Measurements from ENCODE around the gene MAP4K2. TPM values are rescaled to one million over a fixed set of nuclear protein-coding genes. Genes with fewer than 3 reads are reported as not detected.
A peak's percentile ranks its signal among the peaks of the same experiment; 100 is the strongest.

Gene MAP4K2
- total RNA-seq, 2 experiments from 2014 or later, result 86.6 to 91.2 TPM

DNA sequence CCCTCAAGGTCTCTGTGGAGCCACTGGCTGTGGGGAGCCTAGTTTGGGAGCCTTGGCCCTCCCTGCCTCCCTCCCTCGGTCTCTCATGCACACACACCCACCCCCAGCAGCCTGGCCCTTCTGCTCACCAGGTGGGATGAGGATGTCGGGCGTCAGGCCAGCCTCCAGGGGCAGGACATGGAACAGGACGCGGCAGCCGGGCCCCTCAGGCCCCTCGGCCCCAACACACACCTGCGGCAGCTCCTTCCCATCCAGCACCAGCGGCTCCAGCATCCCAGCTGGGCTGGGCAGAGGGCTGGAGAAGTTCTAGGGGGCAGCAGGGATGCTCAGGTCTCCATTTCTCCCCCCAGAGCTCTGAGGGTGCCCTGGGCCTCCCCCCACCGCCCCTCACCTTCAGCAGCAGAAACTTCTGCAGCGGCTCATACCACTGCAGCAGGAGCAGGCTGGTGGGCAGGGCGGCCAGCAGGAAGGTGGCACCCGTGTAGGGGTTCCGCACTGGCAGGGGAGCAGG, 11.2 kb downstream of the MAP4K2 start:
- H3K27me3 Mint-ChIP-seq, result no peaks in the 10 kb centered on the region
- CTCF ChIA-PET, result interaction anchor here (0.5 to 1.0 kb wide), 3 partner anchors 11 to 96 kb away, joined by 3 to 5 read pairs (median 3); no protein-coding TSS in a partner anchor
- no peak for DNase-seq
- H3K4me1 Mint-ChIP-seq, result peaks cover 32% of the 10 kb centered on the region
- POLR2A ChIA-PET, result no interaction called here
- H3K9me3 Mint-ChIP-seq, result no peaks in the 10 kb centered on the region
- H3K27ac Mint-ChIP-seq, result no peak overlapping the region
- no peak overlapping the region for H3K4me3 Mint-ChIP-seq
- H3K36me3 Mint-ChIP-seq (ENCODE audit: low read depth), result peaks cover 23% of the 10 kb centered on the region

DNA sequence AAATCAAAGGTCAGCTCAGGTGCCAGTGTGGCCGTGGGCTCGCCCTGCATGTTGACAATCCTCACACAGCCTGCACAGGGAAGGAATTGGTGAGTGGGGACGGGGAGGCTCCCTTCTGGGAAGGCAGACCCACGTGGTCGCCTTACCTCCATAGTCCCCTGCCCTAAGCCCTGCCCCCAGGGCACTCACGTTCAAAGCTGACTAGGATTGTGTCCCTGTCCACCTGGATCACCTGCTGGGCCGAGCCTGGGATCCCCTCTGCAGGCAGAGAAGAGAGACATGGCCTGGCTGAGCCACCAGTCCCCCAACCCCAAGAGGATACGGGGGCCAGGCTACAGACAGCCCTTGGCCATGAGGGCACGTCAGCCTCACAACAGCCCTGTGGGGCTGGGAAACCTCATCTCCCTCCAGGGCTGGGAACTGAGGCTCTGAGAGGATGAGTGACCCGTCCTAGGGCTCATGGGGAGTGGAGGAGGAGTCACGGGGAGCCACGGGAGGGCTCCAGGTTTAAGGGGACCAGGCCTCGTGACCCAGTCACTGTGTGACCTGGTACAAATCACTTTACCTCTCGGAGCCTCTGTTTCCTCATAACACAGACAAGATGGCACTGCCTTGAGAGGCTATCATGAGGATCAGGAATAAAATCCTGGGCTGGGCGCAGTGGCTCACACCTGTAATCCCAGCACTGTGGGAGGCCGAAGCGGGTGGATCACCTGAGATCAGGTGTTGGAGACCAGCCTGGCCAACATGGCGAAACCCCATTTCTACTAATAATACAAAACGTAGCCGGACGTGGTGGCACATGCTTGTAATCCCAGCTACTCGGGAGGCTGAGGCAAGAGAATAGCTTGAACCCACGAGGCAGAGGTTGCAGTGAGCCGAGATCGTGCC, 12.6 kb downstream of the MAP4K2 start:
- Mint-ChIP-seq H3K9me3 (no peaks in the 10 kb centered on the region), H3K36me3 (ENCODE audit: low read depth) (peaks cover 23% of the 10 kb centered on the region), H3K4me1 (peaks cover 20% of the 10 kb centered on the region), H3K4me3 (no peak overlapping the region), H3K27me3 (no peaks in the 10 kb centered on the region), H3K27ac (no peak overlapping the region)
- CTCF ChIA-PET, result interaction anchor here (1.0 kb wide), 1 partner anchor 9 kb away, joined by 4 read pairs; no protein-coding TSS in a partner anchor
- POLR2A ChIA-PET, result no interaction called here
- no peak for DNase-seq

DNA sequence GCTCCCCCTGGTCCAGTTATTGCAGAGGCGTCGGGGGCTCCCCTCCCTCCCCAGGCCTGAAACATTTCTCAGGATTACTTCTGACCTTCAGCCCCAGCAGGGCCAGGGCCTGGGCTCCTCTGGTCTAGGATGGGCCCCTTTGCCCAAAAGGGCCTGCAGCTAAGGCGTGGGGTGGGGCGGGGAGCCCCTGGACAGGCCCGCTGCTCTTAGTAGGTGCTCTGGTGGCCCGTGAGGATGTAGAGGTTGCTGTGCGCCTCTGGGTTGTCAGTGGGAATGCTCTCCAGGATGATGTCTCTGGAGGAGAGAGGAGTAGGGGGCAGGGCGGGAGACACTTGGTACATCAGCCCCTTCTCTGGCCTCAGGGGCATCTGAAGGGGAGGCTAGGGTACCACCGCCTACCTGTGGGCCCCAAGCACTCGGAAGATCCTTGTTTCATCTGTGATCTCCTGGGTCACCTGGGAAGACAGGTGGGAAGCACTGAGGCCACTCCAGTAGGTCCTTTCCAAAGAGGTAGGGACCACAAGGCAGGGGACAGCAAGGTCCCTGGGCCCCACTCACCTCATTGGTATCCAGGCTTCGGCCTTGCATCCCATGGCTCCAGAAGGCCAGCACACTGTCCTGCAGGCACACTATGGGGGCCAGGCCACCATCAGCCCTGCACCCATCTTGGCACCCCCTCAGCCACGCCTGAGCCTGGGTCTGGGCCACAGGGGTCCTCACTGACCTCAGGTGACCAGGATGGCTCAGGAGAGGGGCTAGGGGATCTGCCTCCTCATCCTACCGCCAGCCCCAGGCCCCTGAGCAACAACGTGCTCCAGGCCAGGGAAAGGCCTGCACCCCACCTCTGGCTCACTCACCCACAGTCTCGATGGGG, 13.4 kb downstream of the MAP4K2 start:
- no peak overlapping the region for H3K27ac Mint-ChIP-seq
- POLR2A ChIA-PET, result no interaction called here
- H3K9me3 Mint-ChIP-seq, result no peaks in the 10 kb centered on the region
- CTCF ChIA-PET, result interaction anchor here (1.0 kb wide), 1 partner anchor 10 kb away, joined by 4 read pairs; no protein-coding TSS in a partner anchor
- no peak overlapping the region for H3K4me3 Mint-ChIP-seq
- H3K36me3 Mint-ChIP-seq (ENCODE audit: low read depth), result peaks cover 26% of the 10 kb centered on the region
- H3K27me3 Mint-ChIP-seq, result no peaks in the 10 kb centered on the region
- no peak for DNase-seq
- peaks cover 18% of the 10 kb centered on the region for H3K4me1 Mint-ChIP-seq

DNA sequence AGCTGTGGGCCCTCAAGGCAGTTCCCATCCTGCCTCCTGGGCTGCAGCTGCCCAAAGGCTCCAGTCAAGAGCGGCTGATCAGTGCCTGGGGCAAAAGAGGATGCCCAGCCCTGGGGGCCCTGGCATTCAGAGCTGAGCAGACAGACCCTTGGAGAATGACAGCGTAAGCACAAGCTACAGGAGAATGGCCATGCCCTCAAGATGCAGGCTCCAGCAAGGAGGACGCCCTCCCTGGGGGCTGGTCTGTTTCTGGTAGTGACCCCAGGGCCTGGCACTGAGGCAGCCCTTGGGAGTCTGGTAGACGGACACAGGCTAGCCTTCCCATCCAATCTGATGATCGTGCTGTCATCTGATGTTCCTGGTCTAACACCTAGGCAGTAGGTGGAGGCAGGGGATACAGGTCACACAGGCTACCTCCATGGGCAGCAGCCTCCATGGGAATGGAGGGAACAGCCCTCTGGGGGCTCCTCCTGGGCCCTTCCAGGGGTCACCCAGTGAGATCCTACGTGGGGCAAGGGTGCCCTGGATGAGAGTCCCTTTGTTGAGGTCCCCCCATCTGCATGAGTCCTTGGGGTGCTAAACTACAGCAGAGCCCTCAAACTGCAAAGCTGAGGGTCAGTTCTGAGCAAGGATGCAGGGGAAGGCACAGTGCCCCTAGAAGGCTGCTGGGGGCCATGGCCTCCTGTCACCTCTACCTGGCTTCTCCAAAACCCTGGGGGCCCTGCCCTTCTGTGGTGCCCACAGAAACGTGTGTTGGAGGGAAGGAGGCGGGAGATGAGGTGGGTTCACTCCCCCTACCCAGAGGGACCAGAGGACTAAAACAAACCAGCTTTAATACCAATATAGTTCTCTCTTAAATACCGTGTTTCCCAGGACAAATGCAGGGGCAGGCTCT, 14.4 kb downstream of the MAP4K2 start:
- CTCF ChIA-PET, result interaction anchor here (0.7 kb wide), 1 partner anchor 11 kb away, joined by 3 read pairs; no protein-coding TSS in a partner anchor
- no peak overlapping the region for H3K27ac Mint-ChIP-seq
- peaks cover 10% of the 10 kb centered on the region for H3K4me1 Mint-ChIP-seq
- no peak for DNase-seq
- no peaks in the 10 kb centered on the region for H3K9me3 Mint-ChIP-seq
- no peak overlapping the region for H3K4me3 Mint-ChIP-seq
- no peaks in the 10 kb centered on the region for H3K27me3 Mint-ChIP-seq
- H3K36me3 Mint-ChIP-seq (ENCODE audit: low read depth), result peaks cover 25% of the 10 kb centered on the region
- POLR2A ChIA-PET, result interaction anchor here (0.5 kb wide), 1 partner anchor 875 kb away, joined by 3 read pairs; no protein-coding TSS in a partner anchor

DNA sequence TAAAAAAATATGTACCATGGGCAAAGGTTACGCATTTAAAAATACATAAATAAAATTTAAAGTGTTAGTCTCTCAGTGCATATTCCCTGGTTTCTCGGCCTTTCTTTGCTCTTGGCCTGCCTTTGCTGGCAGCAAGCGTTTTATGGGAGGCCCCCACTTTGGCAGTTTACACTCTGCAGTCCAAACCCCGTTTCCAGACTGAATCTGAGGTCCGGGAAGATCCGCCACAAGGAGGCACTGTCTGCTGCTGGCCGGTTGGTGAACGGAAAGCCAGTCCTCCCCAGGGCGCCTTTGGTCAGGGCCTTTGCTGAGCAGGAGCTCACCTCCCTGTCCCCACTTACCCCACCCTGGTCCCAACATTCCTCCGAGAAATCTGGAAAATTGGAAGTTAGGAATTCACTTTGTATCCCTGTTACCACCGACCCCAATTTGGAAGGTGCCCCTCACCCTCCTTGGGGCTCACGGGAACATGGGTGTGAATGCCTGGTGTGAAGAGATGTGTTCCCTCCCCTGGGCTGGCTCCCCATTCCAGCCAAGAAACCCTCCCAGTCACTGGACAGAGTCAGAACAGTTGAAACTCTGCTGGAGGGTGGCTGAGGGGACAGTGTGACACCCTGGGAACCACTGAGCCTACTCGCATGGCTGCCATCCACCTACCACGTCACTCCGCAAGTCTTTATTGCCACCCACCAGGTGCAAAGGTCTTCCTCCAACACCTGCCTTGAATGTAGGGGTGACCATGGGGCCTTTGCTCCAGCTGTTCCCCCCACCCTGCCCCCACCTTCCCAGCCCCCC, 15.3 kb downstream of the MAP4K2 start:
- peak; percentile 65 for DNase-seq
- Mint-ChIP-seq H3K27me3 (no peaks in the 10 kb centered on the region), H3K36me3 (ENCODE audit: low read depth) (peaks cover 23% of the 10 kb centered on the region), H3K4me3 (no peak overlapping the region), H3K9me3 (no peaks in the 10 kb centered on the region), H3K27ac (peak overlapping the region; percentile 41), H3K4me1 (peaks cover 7% of the 10 kb centered on the region)
- ChIA-PET CTCF (interaction anchor here (0.7 kb wide), 1 partner anchor 12 kb away, joined by 3 read pairs; no protein-coding TSS in a partner anchor), POLR2A (interaction anchor here (0.5 kb wide), 1 partner anchor 876 kb away, joined by 3 read pairs; no protein-coding TSS in a partner anchor)

DNA sequence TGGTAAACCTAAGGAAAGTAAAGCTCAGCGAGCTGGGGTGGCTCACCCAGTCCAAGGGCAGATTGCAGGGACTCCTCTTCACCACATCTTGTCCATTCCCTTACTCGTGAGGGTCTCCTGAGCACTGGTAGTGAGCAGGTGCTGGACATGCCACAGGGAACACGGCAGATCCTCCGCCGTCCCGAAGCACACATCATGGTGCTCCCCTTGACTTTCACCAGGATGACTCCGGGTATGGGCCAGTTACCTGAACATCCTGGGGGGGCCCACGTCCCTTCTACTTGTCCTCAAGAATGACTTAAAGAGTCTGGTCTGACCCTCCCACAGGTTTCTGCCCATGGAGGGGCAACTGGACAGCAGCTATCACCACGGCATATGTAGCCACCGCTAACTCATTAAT, 16.7 kb downstream of the MAP4K2 start:
- Mint-ChIP-seq H3K36me3 (ENCODE audit: low read depth) (peaks cover 20% of the 10 kb centered on the region), H3K9me3 (no peaks in the 10 kb centered on the region), H3K4me3 (no peak overlapping the region), H3K4me1 (peaks cover 7% of the 10 kb centered on the region), H3K27me3 (no peaks in the 10 kb centered on the region), H3K27ac (peak overlapping the region; percentile 41)
- DNase-seq, result no peak
- ChIA-PET POLR2A (no interaction called here), CTCF (interaction anchor here (0.6 to 1.8 kb wide), 4 partner anchors 10 to 331 kb away, joined by 3 to 4 read pairs (median 4); partner anchors contain the start of gene ZNHIT2)

DNA sequence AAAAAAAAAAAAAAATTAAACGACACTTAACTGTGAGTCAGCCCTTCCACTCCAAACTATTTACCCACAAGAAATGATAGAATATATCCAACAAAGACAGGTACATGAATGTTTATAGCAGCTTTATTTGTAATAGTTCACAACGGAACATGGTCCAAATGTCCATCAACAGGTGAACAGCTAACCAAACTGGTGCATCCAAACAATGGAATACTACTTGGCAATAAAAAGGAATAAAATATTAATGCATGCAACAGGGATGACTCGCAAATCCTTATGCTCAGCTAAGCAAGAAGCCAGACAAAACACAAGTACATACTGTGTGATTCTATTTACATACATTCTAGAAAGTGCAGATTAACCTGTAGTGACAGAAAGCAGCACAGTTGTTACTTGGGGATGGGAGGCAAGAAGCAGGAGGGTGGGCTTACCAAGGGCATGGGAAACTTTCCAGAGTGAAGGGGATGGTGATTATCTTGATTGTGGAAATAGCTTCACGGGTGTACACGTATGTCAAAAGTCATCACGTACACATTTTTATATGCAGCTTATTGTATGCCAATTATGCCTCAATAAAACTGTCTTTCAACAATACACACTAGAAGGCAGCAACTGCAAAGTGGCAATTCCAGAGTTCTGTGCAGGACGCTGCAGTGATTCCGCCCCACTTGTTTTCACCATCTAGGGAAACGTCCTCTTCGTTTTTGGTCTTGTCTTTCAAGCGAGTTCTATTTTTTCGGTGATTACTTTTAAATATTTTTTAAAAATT, 18.0 kb downstream of the MAP4K2 start:
- H3K27me3 Mint-ChIP-seq, result no peaks in the 10 kb centered on the region
- peaks cover 13% of the 10 kb centered on the region for H3K36me3 Mint-ChIP-seq (ENCODE audit: low read depth)
- ChIA-PET CTCF (interaction anchor here (0.6 to 1.8 kb wide), 6 partner anchors 12 to 400 kb away, joined by 3 to 5 read pairs (median 4); partner anchors contain the start of gene ZNHIT2), POLR2A (no interaction called here)
- H3K4me1 Mint-ChIP-seq, result peaks cover 18% of the 10 kb centered on the region
- no peaks in the 10 kb centered on the region for H3K9me3 Mint-ChIP-seq
- no peak for DNase-seq
- no peak overlapping the region for H3K4me3 Mint-ChIP-seq
- H3K27ac Mint-ChIP-seq, result peak overlapping the region; percentile 19

DNA sequence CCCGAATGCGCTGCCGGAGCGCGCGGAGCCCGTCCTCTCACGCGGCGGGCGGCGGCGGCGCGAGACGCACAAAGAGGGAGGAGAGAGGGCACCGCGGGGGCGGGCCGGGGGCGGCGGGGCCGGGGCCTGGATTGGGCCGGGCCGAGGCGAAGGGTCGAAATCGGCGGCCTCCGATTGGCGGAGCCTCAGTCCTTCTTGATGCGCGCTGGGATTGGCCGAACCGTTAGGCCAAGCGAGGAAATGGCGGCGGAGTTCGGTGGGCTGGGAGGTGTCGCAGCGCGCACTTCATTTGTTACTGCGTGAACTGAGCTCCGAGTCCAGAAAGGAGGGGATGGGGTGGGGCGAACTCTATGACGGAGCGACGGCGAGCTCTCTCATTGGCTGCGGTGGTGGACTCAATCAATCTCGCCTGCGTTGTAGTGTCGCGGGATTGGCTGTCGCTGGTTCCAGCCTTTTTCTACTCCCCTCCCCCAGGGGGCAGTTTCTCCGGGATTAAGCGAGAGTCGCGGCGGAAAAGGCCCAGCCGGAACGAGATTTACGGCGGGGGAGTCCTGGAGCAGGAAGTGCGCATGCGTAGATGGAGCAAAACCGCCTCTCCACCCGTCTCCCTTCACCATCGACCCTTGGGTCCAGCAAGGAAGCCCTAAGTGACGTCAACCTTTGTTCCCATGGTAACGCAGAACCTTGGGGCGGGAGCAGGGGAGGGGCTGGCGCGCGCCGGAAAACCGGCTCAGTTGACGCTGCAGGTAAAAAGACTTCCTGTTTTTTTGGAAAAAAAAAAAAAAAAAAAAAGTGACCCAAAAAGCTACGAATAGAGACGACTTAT, 24.3 kb downstream of the MAP4K2 start, which contains the start of gene SF1:
SF1 (minus strand) TSS at position 70 of the 826 bp plus-strand sequence. CDS start 150 bp downstream, outside the sequence.
- CTCF ChIA-PET, result interaction anchor here (0.6 to 1.8 kb wide), 11 partner anchors 11 to 1891 kb away, joined by 3 to 7 read pairs (median 3); partner anchors contain the start of genes FAU, MRPL49 and RASGRP2
- Mint-ChIP-seq H3K36me3 (ENCODE audit: low read depth) (peaks cover 40% of the 10 kb centered on the region), H3K27ac (peak within 1 kb of the TSS; percentile 98), H3K27me3 (no peaks in the 10 kb centered on the region), H3K4me3 (peak within 1 kb of the TSS; percentile 97), H3K9me3 (no peaks in the 10 kb centered on the region), H3K4me1 (peaks cover 54% of the 10 kb centered on the region)
- POLR2A ChIA-PET, result interaction anchor here (0.6 to 1.0 kb wide), 5 partner anchors 32 to 794 kb away, joined by 3 to 4 read pairs (median 3); partner anchors contain the start of genes RASGRP2 and SAC3D1
- DNase-seq, result peak; percentile 100

DNA sequence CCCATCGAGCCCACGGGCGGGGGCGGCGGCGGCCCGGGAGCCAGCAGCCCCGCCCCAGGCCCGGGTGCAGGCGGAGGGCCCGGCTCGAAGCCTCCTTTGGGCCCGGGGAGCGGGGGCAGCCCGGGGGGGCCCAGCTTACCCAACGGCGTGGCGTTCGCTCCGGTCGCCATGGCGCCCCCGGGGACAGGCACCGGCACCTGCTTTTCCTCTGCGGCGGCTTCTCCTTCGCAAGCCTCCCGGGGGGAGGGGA, 24.9 kb downstream of the MAP4K2 start:
- H3K36me3 Mint-ChIP-seq (ENCODE audit: low read depth), result peaks cover 45% of the 10 kb centered on the region
- CTCF ChIA-PET, result interaction anchor here (0.6 to 1.8 kb wide), 8 partner anchors 10 to 373 kb away, joined by 3 to 7 read pairs (median 3); partner anchors contain the start of gene RASGRP2
- H3K4me3 Mint-ChIP-seq, result peak overlapping the region; percentile 81
- no peaks in the 10 kb centered on the region for H3K27me3 Mint-ChIP-seq
- H3K4me1 Mint-ChIP-seq, result peaks cover 60% of the 10 kb centered on the region
- no peaks in the 10 kb centered on the region for H3K9me3 Mint-ChIP-seq
- peak overlapping the region; percentile 98 for H3K27ac Mint-ChIP-seq
- no peak for DNase-seq
- POLR2A ChIA-PET, result interaction anchor here (0.9 kb wide), 1 partner anchor 34 kb away, joined by 4 read pairs; the partner anchor contains the start of gene RASGRP2

Measured in activated CD4-positive, alpha-beta T cell treated with anti-CD3 and anti-CD28 coated beads, Interleukin-2, amount 10 ng/mL, durations not matched to agents 7 days and 5 days (primary cell).